GM12891 (cell line): ENCODE measurements around the gene GCSAM.

Experiments
- PAX5 ChIP-seq: IDR thresholded peaks from 2 replicates; pipeline ENCODE4 v1.6.1; 2011; ENCODE audit warnings: low read length, moderate library complexity, mild to moderate bottlenecking; ENCODE audit not compliant: insufficient read depth, severe bottlenecking
- POLR2A ChIP-seq: IDR thresholded peaks from 2 replicates; pipeline ENCODE4 v1.6.1; 2011; ENCODE audit warnings: low read depth, low read length, control low read depth
- POLR2AphosphoS5 ChIP-seq: IDR thresholded peaks from 2 replicates; pipeline ENCODE4 v1.6.1; 2011; ENCODE audit warnings: low read depth, low read length, control low read depth
- SPI1 ChIP-seq: IDR thresholded peaks from 2 replicates; pipeline ENCODE4 v1.6.1; 2011; ENCODE audit warnings: low read depth, low read length, control low read depth
- TAF1 ChIP-seq: IDR thresholded peaks from 2 replicates; pipeline ENCODE4 v1.6.1; 2011; ENCODE audit warnings: low read depth, low read length, control low read depth

- no peak for TF ChIP-seq SPI1
- TF ChIP-seq POLR2AphosphoS5 = no peak
- no peak; the same call in 1 of the 2 replicates for TF ChIP-seq POLR2A
- no peak for TF ChIP-seq PAX5
- TF ChIP-seq TAF1 = no peak
These were observed 12.8 kb downstream of the GCSAM start for GRCh38 chr3:112119962-112120836.
